Measurements from ENCODE around the gene NRP2. TPM values are rescaled to one million over a fixed set of nuclear protein-coding genes. Genes with fewer than 3 reads are reported as not detected.

Gene NRP2
- total RNA-seq, 1 donor from 2014 or later = 89.0 TPM

- Mint-ChIP-seq H3K27ac (ENCODE audit: unreplicated experiment) (no peak overlapping the region), H3K4me1 (ENCODE audit: low read depth, unreplicated experiment) (peaks cover 2% of the 10 kb centered on the region), H3K27me3 (ENCODE audit: unreplicated experiment) (peaks cover 2% of the 10 kb centered on the region), H3K4me3 (ENCODE audit: unreplicated experiment) (no peak overlapping the region), H3K9me3 (ENCODE audit: unreplicated experiment) (no peaks in the 10 kb centered on the region), H3K36me3 (ENCODE audit: unreplicated experiment) (no peaks in the 10 kb centered on the region)
- DNase-seq = no peak
- no peak for TF ChIP-seq CTCF (IDR thresholded peaks at IDR 0.05; ENCODE audit: partially characterized antibody, unreplicated experiment)
Observed at GRCh38 chr2:205665791-205666190, 16.5 kb upstream of the NRP2 start.

GRCh38 chr2:205670292-205670691 is 12.0 kb upstream of the NRP2 start:
- no peaks in the 10 kb centered on the region for H3K36me3 Mint-ChIP-seq (ENCODE audit: unreplicated experiment)
- no peak overlapping the region for H3K4me3 Mint-ChIP-seq (ENCODE audit: unreplicated experiment)
- H3K4me1 Mint-ChIP-seq (ENCODE audit: low read depth, unreplicated experiment) = no peaks in the 10 kb centered on the region

GRCh38 chr2:205673312-205673711 is 9.0 kb upstream of the NRP2 start:
- no peak overlapping the region for H3K4me3 Mint-ChIP-seq (ENCODE audit: unreplicated experiment)
- no peaks in the 10 kb centered on the region for H3K27me3 Mint-ChIP-seq (ENCODE audit: unreplicated experiment)
- no peak for DNase-seq
- H3K4me1 Mint-ChIP-seq (ENCODE audit: low read depth, unreplicated experiment) = no peaks in the 10 kb centered on the region
- TF ChIP-seq CTCF (IDR thresholded peaks at IDR 0.05; ENCODE audit: partially characterized antibody, unreplicated experiment) = no peak
- H3K36me3 Mint-ChIP-seq (ENCODE audit: unreplicated experiment) = no peaks in the 10 kb centered on the region
- no peaks in the 10 kb centered on the region for H3K9me3 Mint-ChIP-seq (ENCODE audit: unreplicated experiment)
- no peak overlapping the region for H3K27ac Mint-ChIP-seq (ENCODE audit: unreplicated experiment)

More at GRCh38 chr2:205670292-205670691, 12.0 kb upstream of the NRP2 start:
- no peak for DNase-seq
- Mint-ChIP-seq H3K9me3 (ENCODE audit: unreplicated experiment) (no peaks in the 10 kb centered on the region), H3K27me3 (ENCODE audit: unreplicated experiment) (no peaks in the 10 kb centered on the region), H3K27ac (ENCODE audit: unreplicated experiment) (no peak overlapping the region)
- no peak for TF ChIP-seq CTCF (IDR thresholded peaks at IDR 0.05; ENCODE audit: partially characterized antibody, unreplicated experiment)

GRCh38 chr2:205675861-205676516 is 6.3 kb upstream of the NRP2 start:
- peaks cover 7% of the 10 kb centered on the region for H3K4me1 Mint-ChIP-seq (ENCODE audit: low read depth, unreplicated experiment)
- no peaks in the 10 kb centered on the region for H3K27me3 Mint-ChIP-seq (ENCODE audit: unreplicated experiment)
- no peak overlapping the region for H3K4me3 Mint-ChIP-seq (ENCODE audit: unreplicated experiment)
- H3K9me3 Mint-ChIP-seq (ENCODE audit: unreplicated experiment) = no peaks in the 10 kb centered on the region
- no peak overlapping the region for H3K27ac Mint-ChIP-seq (ENCODE audit: unreplicated experiment)
- DNase-seq = no peak
- H3K36me3 Mint-ChIP-seq (ENCODE audit: unreplicated experiment) = no peaks in the 10 kb centered on the region
- TF ChIP-seq CTCF (IDR thresholded peaks at IDR 0.05; ENCODE audit: partially characterized antibody, unreplicated experiment) = peak; percentile 70

GRCh38 chr2:205678541-205679142 is 3.7 kb upstream of the NRP2 start:
- Mint-ChIP-seq H3K9me3 (ENCODE audit: unreplicated experiment) (peaks cover 2% of the 10 kb centered on the region), H3K4me1 (ENCODE audit: low read depth, unreplicated experiment) (peaks cover 12% of the 10 kb centered on the region), H3K36me3 (ENCODE audit: unreplicated experiment) (no peaks in the 10 kb centered on the region), H3K4me3 (ENCODE audit: unreplicated experiment) (no peak overlapping the region), H3K27me3 (ENCODE audit: unreplicated experiment) (peaks cover 3% of the 10 kb centered on the region), H3K27ac (ENCODE audit: unreplicated experiment) (no peak overlapping the region)
- TF ChIP-seq CTCF (IDR thresholded peaks at IDR 0.05; ENCODE audit: partially characterized antibody, unreplicated experiment) = no peak
- no peak for DNase-seq
